Body of pancreas (tissue), 4 donors: ENCODE data around the gene DHRS11. TPM values are rescaled to one million over a fixed set of nuclear protein-coding genes. Genes with fewer than 3 reads are reported as not detected.

ENCODE experiments used
- ATAC-seq: fragments of 150-250 bp; one replicate; pipeline ENCODE4 v1.9.1; 2016
- DNase-seq, 4 donors: peaks; one replicate each; pipeline ENCODE4 v3.0.0-alpha.2; 2019
- H3K27ac ChIP-seq, 4 donors: fragments of 200-600 bp; sonication (generic); 1 replicate in 3 of 4; 2 replicates in 1 of 4; pipeline versions ENCODE4 v1.5.1 to v1.6.1; 2016 to 2019; ENCODE audit warnings: mild to moderate bottlenecking in 1 of 4, mixed read lengths in 1 of 4, moderate library complexity in 1 of 4
- H3K27me3 ChIP-seq, 2 donors: fragments of 200-600 bp; sonication (generic); one replicate each; pipeline ENCODE4 v1.6.0; 2016; ENCODE audit warnings: mild to moderate bottlenecking in 1 of 2
- H3K36me3 ChIP-seq, 2 donors: fragments of 200-600 bp; sonication (generic); replicated peaks in 1 of 2; 2 replicates each; pipeline ENCODE4 v1.5.1; 2016; ENCODE audit warnings: low read depth in 2 of 2; ENCODE audit not compliant: insufficient read depth in 1 of 2
- H3K4me1 ChIP-seq: fragments of 200-600 bp; sonication (generic); one replicate; pipeline ENCODE4 v1.6.0; 2016
- H3K4me3 ChIP-seq, 2 donors: fragments of 200-600 bp; sonication (generic); 1 replicate in 1 of 2; 2 replicates in 1 of 2; pipeline ENCODE4 v1.5.1; 2016 to 2019
- H3K9me3 ChIP-seq, 3 donors: fragments of 200-600 bp; sonication (generic); 1 replicate in 2 of 3; 2 replicates in 1 of 3; pipeline ENCODE4 v1.5.1; 2016
- CTCF ChIP-seq, 7 experiments: fragments of 450-650 bp in 4 of 7; fragments of 200-600 bp in 3 of 7; sonication (generic) in 3 of 7; IDR thresholded peaks; one replicate each; pipeline ENCODE4 v1.5.1; 2016 to 2019; ENCODE audit warnings: antibody characterized with exemption in 7 of 7
- POLR2A ChIP-seq, 3 donors: fragments of 450-650 bp; IDR thresholded peaks; one replicate each; pipeline ENCODE4 v1.6.1; 2016; ENCODE audit warnings: antibody characterized with exemption in 3 of 3, mild to moderate bottlenecking in 2 of 3
- WGBS, 2 donors: methylation state at CpG; one replicate each; pipeline ENCODE4 v1.1.5; 2017; 5-methylcytosine and 5-hydroxymethylcytosine counted together
- intact Hi-C: fragments of 100-400 bp; cut with DNase I; formaldehyde crosslinking; loops from one replicate; pipeline ENCODE4 v1.15.1; 2023
- total RNA-seq, 2 donors: library from RNA; depleted of rRNA; stranded (reverse); fragments of >200 nt; gene quantifications; one replicate each; pipeline ENCODE4 v1.1.0, GENCODE V29; 2016

Gene DHRS11
- total RNA-seq, 2 donors from 2014 or later, result 7.0 to 16.5 TPM

- no peak for DNase-seq
- Histone ChIP-seq H3K36me3 (no peaks in the 10 kb centered on the region), H3K4me1 (peaks cover 39% of the 10 kb centered on the region), H3K9me3 (no peaks in the 10 kb centered on the region), H3K27ac (peak overlapping the region; percentile 95 to 100 (median 100)), H3K4me3 (peak overlapping the region; percentile 81 to 97), H3K27me3 (no peaks in the 10 kb centered on the region)
- peak; percentile 22 for ATAC-seq
- 0% methylated on average over 31 of the region's 38 CpGs; no CpG with 5 or more reads in 1 of the 2 donors for WGBS, 2 donors
- intact Hi-C loops, result loop anchor here (10.0 kb wide), 1 partner anchor 50 kb away; the partner anchor contains the start of gene DHRS11
- TF ChIP-seq CTCF (IDR thresholded peaks at IDR 0.05), result no peak
- TF ChIP-seq POLR2A (IDR thresholded peaks at IDR 0.05), result peak in 1 of 3 donors; percentile 25
Measured at GRCh38 chr17:36545077-36545464, 46.6 kb upstream of the DHRS11 start.

GRCh38 chr17:36545465-36546417 is 45.9 kb upstream of the DHRS11 start:
- peaks cover 39% of the 10 kb centered on the region for H3K4me1 ChIP-seq

DNA sequence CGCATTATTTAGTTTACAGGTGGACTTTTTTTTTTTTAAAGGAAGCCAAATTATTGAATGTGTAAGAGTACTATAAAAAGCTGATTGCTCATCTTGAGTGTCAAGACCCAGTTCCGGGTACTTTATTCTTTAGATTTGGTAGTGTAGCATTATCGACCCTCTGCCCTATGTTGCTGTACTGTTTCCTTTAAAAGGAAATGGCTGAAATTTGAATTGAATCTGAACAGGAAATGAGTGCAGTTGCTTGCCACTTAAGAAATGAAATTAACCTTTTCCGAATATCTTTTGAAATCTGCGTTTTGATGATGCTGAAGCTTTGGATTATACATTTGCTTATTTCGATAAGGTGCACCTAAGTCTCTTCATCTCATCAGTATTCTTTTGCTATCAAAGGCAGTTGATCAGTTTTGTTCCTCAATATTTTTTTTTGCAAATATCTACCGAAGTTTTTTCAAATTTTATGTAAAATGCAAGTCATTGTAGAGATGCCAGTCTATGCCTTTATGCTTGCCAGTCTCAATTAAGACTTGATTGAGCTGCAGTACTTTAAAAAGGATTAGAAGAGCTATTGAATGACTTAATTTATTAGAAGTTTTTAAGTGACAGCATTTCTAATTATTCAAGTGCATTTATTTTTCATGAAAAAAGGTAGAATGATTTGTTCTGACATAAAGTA is 45.1 kb upstream of the DHRS11 start:
- H3K27me3 ChIP-seq, result no peaks in the 10 kb centered on the region
- intact Hi-C loops, result loop anchor here (10.0 kb wide), 1 partner anchor 48 kb away; the partner anchor contains the start of gene DHRS11
- TF ChIP-seq POLR2A (IDR thresholded peaks at IDR 0.05), result no peak
- TF ChIP-seq CTCF (IDR thresholded peaks at IDR 0.05), result no peak
- no peak for ATAC-seq
- peaks cover 39% of the 10 kb centered on the region for H3K4me1 ChIP-seq
- peak overlapping the region in 1 of 2 donors; percentile 97 for H3K4me3 ChIP-seq
- H3K27ac ChIP-seq, result peak overlapping the region in 3 of 4 donors; percentile 95 to 100 (median 100)
- DNase-seq, result no peak
- 6% methylated on average over 7 of the region's 7 CpGs for WGBS, 2 donors
- H3K9me3 ChIP-seq, result no peaks in the 10 kb centered on the region
- no peaks in the 10 kb centered on the region for H3K36me3 ChIP-seq

More at GRCh38 chr17:36545465-36546417, 45.9 kb upstream of the DHRS11 start:
- 0% methylated on average over 14 to 60 of the region's 60 CpGs for WGBS, 2 donors
- Histone ChIP-seq H3K4me3 (peak overlapping the region; percentile 81 to 97), H3K27me3 (no peaks in the 10 kb centered on the region), H3K9me3 (no peaks in the 10 kb centered on the region), H3K27ac (peak overlapping the region; percentile 95 to 100 (median 100)), H3K36me3 (no peaks in the 10 kb centered on the region)
- TF ChIP-seq CTCF (IDR thresholded peaks at IDR 0.05) (peak in 3 of 7 experiments; percentile 15 to 30 (median 19)), POLR2A (IDR thresholded peaks at IDR 0.05) (peak; percentile 77 to 85 (median 84))
- DNase-seq, result peak; percentile 97 to 98 (median 97)
- intact Hi-C loops, result loop anchor here (10.0 kb wide), 1 partner anchor 49 kb away; the partner anchor contains the start of gene DHRS11
- peak; percentile 92 for ATAC-seq

GRCh38 chr17:36547776-36548175 is 43.9 kb upstream of the DHRS11 start:
- H3K4me1 ChIP-seq, result peaks cover 41% of the 10 kb centered on the region

More at GRCh38 chr17:36547776-36548175, 43.9 kb upstream of the DHRS11 start:
- H3K4me3 ChIP-seq, result no peak overlapping the region
- H3K27ac ChIP-seq, result peak overlapping the region in 1 of 4 donors; percentile 100
- ATAC-seq (no peak), DNase-seq (no peak)
- H3K27me3 ChIP-seq, result no peaks in the 10 kb centered on the region
- TF ChIP-seq CTCF (IDR thresholded peaks at IDR 0.05), result no peak
- TF ChIP-seq POLR2A (IDR thresholded peaks at IDR 0.05), result peak in 1 of 3 donors; percentile 5
- H3K9me3 ChIP-seq, result no peaks in the 10 kb centered on the region
- H3K36me3 ChIP-seq, result no peaks in the 10 kb centered on the region
- intact Hi-C loops, result loop anchor here (10.0 kb wide), 1 partner anchor 47 kb away; the partner anchor contains the start of gene DHRS11
